Measurements from ENCODE around the gene APOL4. TPM values are rescaled to one million over a fixed set of nuclear protein-coding genes. Genes with fewer than 3 reads are reported as not detected.
"Not testable (repeated sequence)": the region's sequence is repeated elsewhere in the genome, so short reads cannot be mapped to it uniquely, and the experiment has no call there.

APOL4 gene
- total RNA-seq, 2 experiments from 2014 or later, result not detected

- intact Hi-C loops (cut with micrococcal nuclease; ENCODE audit: unreplicated experiment), result no loop called here
- TF ChIP-seq EZH2phosphoT487 (IDR thresholded peaks at IDR 0.05; ENCODE audit: borderline replicate concordance, low read depth, low read length) (no peak), CTCF (conservative IDR thresholded peaks at IDR 0.05; ENCODE audit: low read length) (0 out of 2 replicates have a peak, but pooled peaks have one; percentile 24)
Observed at GRCh38 chr22:36154423-36154945, 47.1 kb downstream of the APOL4 start.

GRCh38 chr22:36153501-36154422 is 47.8 kb downstream of the APOL4 start:
- H3K36me3 ChIP-seq (ENCODE audit: insufficient read depth, low read length), result no peaks in the 10 kb centered on the region
- no peak overlapping the region for H3K27ac ChIP-seq (ENCODE audit: low read depth, low read length, poor library complexity, severe bottlenecking)
- no peaks in the 10 kb centered on the region for H4K20me1 ChIP-seq (ENCODE audit: insufficient read depth, low read length)
- peaks cover 7% of the 10 kb centered on the region; the same call in 1 of the 2 replicates for H3K9me3 ChIP-seq (ENCODE audit: low read length)
- H3K4me3 ChIP-seq (ENCODE audit: low read depth, low read length, poor library complexity, severe bottlenecking), result no peak overlapping the region
- H3K79me2 ChIP-seq (ENCODE audit: insufficient read depth, low read depth, low read length), result no peaks in the 10 kb centered on the region
- no TSS peak for BruUV-seq (replicated peaks)
- no peak overlapping the region for H3K4me2 ChIP-seq (ENCODE audit: low read length)
- ChIA-PET CTCF (ENCODE audit: unreplicated experiment) (no interaction called here), POLR2A (no interaction called here)
- peaks cover 20% of the 10 kb centered on the region for H3K4me1 ChIP-seq (ENCODE audit: insufficient read depth, low read length, poor library complexity, severe bottlenecking)
- TF ChIP-seq CTCF (conservative IDR thresholded peaks at IDR 0.05; ENCODE audit: low read length), result no peak
- TF ChIP-seq EZH2phosphoT487 (IDR thresholded peaks at IDR 0.05; ENCODE audit: borderline replicate concordance, low read depth, low read length), result no peak
- no peak overlapping the region for H2AFZ ChIP-seq (ENCODE audit: low read length)
- intact Hi-C loops (cut with micrococcal nuclease; ENCODE audit: unreplicated experiment), result no loop called here
- H3K9me2 ChIP-seq (ENCODE audit: insufficient read depth, low read length), result no peaks in the 10 kb centered on the region
- DNase-seq (ENCODE audit: low spot score), result no peak

More at GRCh38 chr22:36154423-36154945, 47.1 kb downstream of the APOL4 start:
- Histone ChIP-seq H3K4me1 (ENCODE audit: insufficient read depth, low read length, poor library complexity, severe bottlenecking) (peaks cover 27% of the 10 kb centered on the region), H4K20me1 (ENCODE audit: insufficient read depth, low read length) (no peaks in the 10 kb centered on the region), H2AFZ (ENCODE audit: low read length) (no peak overlapping the region), H3K79me2 (ENCODE audit: insufficient read depth, low read depth, low read length) (no peaks in the 10 kb centered on the region), H3K4me2 (ENCODE audit: low read length) (no peak overlapping the region), H3K27ac (ENCODE audit: low read depth, low read length, poor library complexity, severe bottlenecking) (no peak overlapping the region), H3K36me3 (ENCODE audit: insufficient read depth, low read length) (no peaks in the 10 kb centered on the region), H3K9me2 (ENCODE audit: insufficient read depth, low read length) (no peaks in the 10 kb centered on the region), H3K4me3 (ENCODE audit: low read depth, low read length, poor library complexity, severe bottlenecking) (no peak overlapping the region), H3K9me3 (ENCODE audit: low read length) (peaks cover 7% of the 10 kb centered on the region; the same call in 1 of the 2 replicates)
- CTCF ChIA-PET (ENCODE audit: unreplicated experiment), result no interaction called here
- no TSS peak for BruUV-seq (replicated peaks)
- POLR2A ChIA-PET, result no interaction called here
- no peak for DNase-seq (ENCODE audit: low spot score)

GRCh38 chr22:36152821-36153220 is 48.8 kb downstream of the APOL4 start:
- H4K20me1 ChIP-seq (ENCODE audit: insufficient read depth, low read length); H3K4me3 ChIP-seq (ENCODE audit: low read depth, low read length, poor library complexity, severe bottlenecking); H3K9me3 ChIP-seq (ENCODE audit: low read length); H2AFZ ChIP-seq (ENCODE audit: low read length); CTCF ChIA-PET (ENCODE audit: unreplicated experiment); H3K27ac ChIP-seq (ENCODE audit: low read depth, low read length, poor library complexity, severe bottlenecking); intact Hi-C loops (cut with micrococcal nuclease; ENCODE audit: unreplicated experiment); DNase-seq (ENCODE audit: low spot score); BruUV-seq (replicated peaks); H3K9me2 ChIP-seq (ENCODE audit: insufficient read depth, low read length); H3K36me3 ChIP-seq (ENCODE audit: insufficient read depth, low read length); POLR2A ChIA-PET; H3K4me2 ChIP-seq (ENCODE audit: low read length); H3K79me2 ChIP-seq (ENCODE audit: insufficient read depth, low read depth, low read length): not testable (repeated sequence)
- H3K4me1 ChIP-seq (ENCODE audit: insufficient read depth, low read length, poor library complexity, severe bottlenecking), result peaks cover 13% of the 10 kb centered on the region

Measured in OCI-LY7 (cell line).